ENCODE measurements around the gene MSX1.
A peak's percentile ranks its signal among the peaks of the same experiment; 100 is the strongest.

MSX1 gene

DNA sequence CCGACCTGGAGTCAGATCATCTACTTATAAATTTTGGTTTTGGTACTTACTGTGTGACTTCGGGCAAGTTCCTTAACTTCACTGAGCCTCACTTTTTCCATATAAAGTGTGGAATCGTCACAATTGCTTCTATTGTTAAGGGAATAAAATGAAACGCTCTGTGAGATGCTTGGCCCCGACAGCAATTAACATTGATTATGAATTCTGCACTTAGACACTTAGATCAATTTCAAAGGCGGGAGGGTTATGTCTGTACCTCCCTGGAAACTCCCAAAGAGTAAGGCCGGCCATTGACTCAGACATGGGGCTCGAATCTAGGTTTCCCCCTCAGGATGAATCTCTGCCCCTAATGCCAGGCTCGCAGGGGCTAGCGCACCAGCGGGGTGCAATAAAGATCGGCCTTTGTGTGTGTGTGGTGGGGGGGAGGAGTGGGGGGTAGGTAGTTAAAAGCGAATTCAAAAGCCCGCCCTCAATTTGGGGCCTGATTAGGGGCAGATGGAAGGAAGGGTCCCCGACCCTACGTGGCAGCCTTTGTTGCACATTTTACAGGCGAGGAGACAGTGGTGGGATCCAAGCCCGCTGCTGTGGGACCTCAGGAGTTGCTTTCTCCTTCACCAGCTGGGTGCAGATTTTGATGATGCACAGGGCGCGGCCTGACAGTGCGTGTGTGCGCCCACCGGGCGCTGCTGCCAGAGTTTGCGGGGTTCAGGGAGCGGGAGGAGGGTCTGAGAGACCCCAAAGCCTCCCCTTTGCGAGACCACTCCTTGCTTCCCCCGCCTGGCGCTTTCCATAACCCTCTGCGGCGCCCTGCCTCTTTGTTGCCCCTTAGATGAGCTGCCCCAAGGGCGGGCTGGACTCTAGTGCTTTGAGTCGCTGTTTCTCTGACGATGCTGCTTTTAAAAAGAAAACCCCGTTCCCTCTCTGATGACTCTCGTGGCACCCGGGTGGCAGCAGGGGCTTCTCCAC, 9.6 kb downstream of the MSX1 start:
- DNase-seq = no peak

- DNase-seq = no peak
Observed at GRCh38 chr4:4869731-4870571, 10.5 kb downstream of the MSX1 start.

DNA sequence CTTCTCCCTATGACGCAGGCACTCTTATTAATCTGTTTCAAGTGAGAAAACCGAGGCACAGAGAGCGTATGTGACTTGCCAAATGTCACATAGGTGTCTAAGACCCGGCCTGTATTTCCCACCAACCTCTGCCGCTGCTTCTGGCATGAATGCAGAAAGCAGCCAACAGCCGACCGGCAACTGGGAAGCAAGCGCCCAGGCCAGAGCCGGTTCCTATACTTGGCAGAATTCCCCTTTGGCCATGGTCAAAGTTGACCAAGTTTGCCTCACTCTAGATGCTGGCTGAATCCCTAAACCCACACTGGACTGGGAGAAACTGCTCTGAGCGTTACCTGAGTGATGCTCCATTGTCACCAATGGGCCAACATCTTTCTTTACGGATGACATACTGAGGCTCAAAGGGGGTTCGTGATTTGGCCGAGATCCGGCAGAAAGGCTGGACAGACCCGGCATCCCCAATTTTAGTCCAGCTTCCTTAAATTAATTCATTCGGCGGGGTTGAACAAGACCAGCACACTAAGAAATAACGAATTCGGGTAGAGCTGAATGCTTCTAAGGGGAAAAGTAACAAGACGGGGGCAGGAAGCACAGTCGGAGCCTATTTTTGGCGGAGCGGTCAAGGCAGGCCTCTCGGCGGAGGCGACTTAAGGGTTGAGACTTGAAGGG, 11.2 kb downstream of the MSX1 start:
- DNase-seq = no peak

DNA sequence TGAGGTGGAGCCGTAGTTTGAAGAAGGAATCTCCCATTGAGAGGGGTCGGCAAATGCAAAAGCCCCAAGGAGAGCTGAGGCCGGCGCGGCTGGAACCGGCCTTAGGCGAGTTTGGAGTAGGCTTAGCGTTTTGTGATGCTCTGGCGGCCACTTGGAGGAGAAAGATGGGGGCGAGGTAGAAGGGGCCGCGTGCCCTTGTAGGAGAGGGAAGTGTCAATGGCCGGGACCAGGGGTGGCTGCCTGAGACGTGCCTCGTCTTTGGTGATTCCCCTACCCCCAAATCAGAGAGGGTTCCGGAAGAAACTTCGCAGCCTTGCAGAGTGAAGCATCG, 11.7 kb downstream of the MSX1 start:
- DNase-seq = no peak

GRCh38 chr4:4871573-4872313, 12.3 kb downstream of the MSX1 start:
- DNase-seq = no peak

DNA sequence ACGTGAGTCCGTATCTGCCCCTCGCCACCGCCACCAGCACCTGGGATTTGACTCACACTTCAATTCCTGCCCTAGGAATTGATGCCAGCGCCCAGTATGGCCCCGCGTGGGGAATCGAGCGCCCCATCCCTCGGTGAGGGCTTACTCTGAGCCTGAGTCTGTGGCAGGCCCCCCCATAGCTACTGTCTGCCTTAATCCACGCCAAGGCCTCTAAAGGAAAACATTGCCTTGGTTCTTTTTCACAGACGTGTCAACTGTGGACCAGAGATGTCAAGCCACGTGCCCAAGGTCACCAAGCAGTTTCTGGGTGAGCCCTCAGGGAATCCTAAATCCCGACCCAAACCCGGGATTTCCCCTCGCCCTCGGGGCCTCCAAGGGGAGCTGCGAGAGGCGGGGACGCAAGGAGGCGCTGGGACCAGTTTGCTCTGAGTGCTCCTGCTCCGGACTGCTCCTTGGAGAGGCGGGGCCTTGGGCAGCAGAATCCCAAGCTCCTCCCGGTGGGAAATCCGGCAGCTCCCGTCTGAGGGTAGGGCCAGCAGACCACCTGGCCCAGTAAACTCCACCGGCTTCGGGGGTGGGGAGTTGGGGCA, 12.9 kb downstream of the MSX1 start:
- DNase-seq = no peak

GRCh38 chr4:4873203-4873602, 13.7 kb downstream of the MSX1 start:
- no peak for DNase-seq

- no peak for DNase-seq
Observed at GRCh38 chr4:4874254-4874653, 14.8 kb downstream of the MSX1 start.

DNA sequence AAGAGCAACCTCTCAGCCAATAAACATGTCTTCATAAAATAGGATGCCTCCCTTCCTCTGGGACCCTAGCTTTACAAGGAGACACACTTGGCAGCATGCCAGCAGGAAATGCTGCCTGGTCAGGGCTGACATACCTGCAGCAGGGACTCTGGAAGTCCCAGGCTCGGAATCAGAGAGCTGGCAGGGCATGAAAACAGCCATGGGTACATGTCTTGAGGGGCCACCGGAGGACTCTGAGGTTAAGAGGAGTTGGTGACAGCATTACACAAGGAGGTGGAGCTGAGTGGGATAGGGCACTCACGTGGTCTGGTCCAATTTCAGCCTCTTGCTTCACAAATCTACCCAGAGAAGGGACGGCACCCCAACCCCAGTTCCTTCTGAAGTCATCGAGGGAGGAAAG, 15.7 kb downstream of the MSX1 start:
- DNase-seq = no peak

DNA sequence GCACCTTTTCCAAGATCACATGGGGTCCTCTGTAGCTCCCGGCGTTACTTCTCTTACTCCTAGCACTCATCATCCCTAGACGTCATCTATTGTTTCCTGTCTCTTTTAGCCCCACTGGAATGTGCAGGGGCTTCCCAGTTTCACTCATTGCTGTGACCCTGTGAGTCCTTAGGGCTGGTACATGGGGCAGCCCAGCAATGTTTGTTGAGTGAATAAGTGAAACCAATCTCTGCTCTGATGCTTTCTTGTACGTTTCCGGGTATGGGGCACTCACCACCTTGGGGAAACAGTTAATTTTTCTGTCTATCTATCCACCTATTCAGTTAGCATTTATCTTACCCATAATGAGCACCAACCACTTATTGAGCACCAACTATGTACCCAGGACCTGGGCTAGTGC, 16.1 kb downstream of the MSX1 start:
- no peak for DNase-seq

DNA sequence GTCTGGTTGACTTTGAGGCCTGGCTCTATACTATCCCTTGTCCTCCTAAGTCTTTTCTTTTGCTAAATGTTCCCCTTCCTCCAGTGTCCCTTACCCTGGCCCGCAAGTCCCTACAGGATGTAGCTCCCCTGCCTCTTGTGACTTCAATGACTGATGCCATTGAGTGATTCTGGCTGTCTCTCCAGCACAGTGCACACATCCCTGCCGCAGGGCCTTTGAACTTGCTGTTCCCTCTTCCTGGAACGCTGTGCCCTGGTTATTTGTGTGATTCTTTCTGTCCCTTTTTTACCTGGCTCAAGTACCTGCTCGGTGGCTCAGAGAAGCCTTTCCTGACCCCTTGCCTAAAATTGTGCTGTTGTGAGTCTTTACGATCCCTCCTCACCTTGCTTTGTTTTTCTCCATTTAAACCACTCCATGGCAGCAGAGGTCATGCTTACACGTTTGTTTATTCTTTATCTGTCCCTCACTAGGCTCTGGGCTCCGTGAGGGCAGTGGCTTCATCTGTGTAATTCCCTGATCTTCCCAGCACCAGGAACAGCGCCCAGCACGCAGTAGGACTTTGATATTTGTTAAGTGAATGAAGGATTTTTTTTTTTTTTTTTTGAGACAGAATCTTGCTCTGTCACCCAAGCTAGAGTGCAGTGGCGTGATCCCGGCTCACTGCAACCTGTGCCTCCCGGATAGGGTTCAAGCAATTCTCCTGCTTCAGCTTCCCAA, 17.6 kb downstream of the MSX1 start:
- no peak for DNase-seq

DNA sequence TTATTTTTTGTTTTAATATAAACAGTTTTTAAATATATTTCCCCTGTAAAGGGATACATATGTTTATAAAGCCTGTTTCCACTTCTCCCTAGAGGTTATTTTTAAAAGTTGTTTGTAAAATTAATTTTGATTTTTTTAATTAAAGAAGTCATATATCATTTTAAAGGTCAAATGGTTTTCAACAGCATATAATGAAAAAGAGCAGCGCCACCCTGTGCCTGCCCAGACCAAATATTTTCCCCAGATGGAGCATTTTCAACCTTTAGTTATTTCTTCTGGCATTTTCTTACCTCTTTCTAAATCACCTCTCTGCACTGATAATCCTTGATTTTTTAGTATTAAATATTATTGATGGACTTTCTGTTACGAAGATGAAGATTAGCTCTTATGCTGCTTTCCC, 21.0 kb downstream of the MSX1 start:
- DNase-seq = no peak

- DNase-seq = no peak
Observed at GRCh38 chr4:4881432-4881831, 22.0 kb downstream of the MSX1 start.

DNA sequence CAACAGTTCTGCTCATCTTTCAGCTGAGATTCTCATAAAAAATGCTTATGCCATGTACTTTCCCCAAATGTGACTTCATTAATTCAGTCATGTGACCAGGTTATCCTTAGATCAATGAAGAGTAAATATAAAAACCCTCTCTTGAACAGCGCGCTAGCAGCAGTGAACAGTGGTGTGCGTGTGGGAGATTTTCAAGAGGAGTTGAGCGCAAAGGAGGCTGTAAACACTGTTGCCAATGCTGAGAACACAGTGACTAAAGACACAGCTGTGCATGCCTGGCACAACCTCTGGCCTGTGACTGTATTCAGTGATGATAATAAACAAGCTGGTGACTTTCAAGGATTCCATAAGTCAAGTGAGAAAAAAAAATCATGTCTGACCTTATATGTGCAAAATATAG, 25.1 kb downstream of the MSX1 start:
- DNase-seq = no peak

DNA sequence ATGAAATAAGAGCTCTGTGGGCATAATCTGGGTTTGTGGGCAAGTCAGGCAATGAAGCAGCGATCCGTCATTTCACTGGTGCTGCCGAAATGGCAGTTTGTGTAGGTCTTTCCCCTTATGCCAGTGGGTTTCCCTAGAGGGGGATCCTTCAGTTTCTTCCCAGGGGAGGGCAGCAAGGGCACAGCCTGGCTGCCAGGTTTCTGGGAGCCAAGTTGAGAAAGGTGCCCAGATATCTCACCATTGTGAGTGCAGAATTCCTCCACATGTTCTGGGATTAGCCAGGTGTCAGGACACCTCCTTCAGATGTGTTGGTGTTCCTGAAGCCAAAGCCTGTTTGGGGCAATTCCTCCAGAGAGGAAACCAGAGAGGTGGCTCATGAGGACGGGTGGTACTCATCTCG, 28.0 kb downstream of the MSX1 start:
- DNase-seq = no peak

- no peak for DNase-seq
Observed at GRCh38 chr4:4888695-4889094, 29.2 kb downstream of the MSX1 start.

- DNase-seq = no peak
Observed at GRCh38 chr4:4889781-4890180, 30.3 kb downstream of the MSX1 start.

- peak in 7 of 56 donors; percentile 1 to 50 (median 16) for DNase-seq
Observed at GRCh38 chr4:4890574-4891255, 31.2 kb downstream of the MSX1 start.

GRCh38 chr4:4893721-4894120, 34.3 kb downstream of the MSX1 start:
- DNase-seq = no peak
